Heart right ventricle (tissue), 16 donors: ENCODE data around the gene PTX4. TPM values are rescaled to one million over a fixed set of nuclear protein-coding genes. Genes with fewer than 3 reads are reported as not detected.

Experiments
- ATAC-seq, 8 donors: fragments of 200-7000 bp; cut with Tn5 transposase; one replicate each; pipeline ENCODE4 v1.9.1; 2020; ENCODE audit warnings: mild to moderate bottlenecking in 8 of 8, moderate library complexity in 8 of 8, moderate number of reproducible peaks in 1 of 8
- DNase-seq, 2 donors: peaks; one replicate each; pipeline ENCODE4 v3.0.0-alpha.2; 2020
- H3K27ac ChIP-seq, 10 donors: fragments of 200-600 bp; sonication (generic) in 2 of 10; one replicate each; pipeline versions ENCODE4 v1.5.0 to v1.8.0; 2020 to 2022; ENCODE audit warnings: mild to moderate bottlenecking in 3 of 10
- H3K27me3 ChIP-seq, 7 donors: fragments of 200-600 bp; one replicate each; pipeline ENCODE4 v1.8.0; 2021 to 2022; ENCODE audit warnings: mild to moderate bottlenecking in 2 of 7
- H3K36me3 ChIP-seq, 9 donors: fragments of 200-600 bp; sonication (generic) in 1 of 9; one replicate each; pipeline versions ENCODE4 v1.5.0 to v1.8.0; 2020 to 2022; ENCODE audit warnings: mild to moderate bottlenecking in 2 of 9
- H3K4me1 ChIP-seq, 9 donors: fragments of 200-600 bp; sonication (generic) in 1 of 9; one replicate each; pipeline versions ENCODE4 v1.5.0 to v1.8.0; 2020 to 2022; ENCODE audit warnings: mild to moderate bottlenecking in 4 of 9
- H3K4me3 ChIP-seq, 10 donors: fragments of 200-600 bp; sonication (generic) in 2 of 10; one replicate each; pipeline versions ENCODE4 v1.5.0 to v1.8.0; 2020 to 2022; ENCODE audit warnings: mild to moderate bottlenecking in 7 of 10, moderate library complexity in 2 of 10
- H3K9me3 ChIP-seq, 11 donors: fragments of 200-600 bp in 10 of 11; sonication (generic) in 2 of 11; one replicate each; pipeline versions ENCODE4 v1.5.0 to v1.8.0; 2013 to 2022; ENCODE audit warnings: mild to moderate bottlenecking in 2 of 11, control low read depth in 1 of 11, moderate library complexity in 1 of 11
- CTCF ChIP-seq, 9 donors: fragments of 200-600 bp; sonication (generic) in 2 of 9; IDR thresholded peaks; one replicate each; pipeline versions ENCODE4 v1.5.0 to v1.8.0; 2021 to 2022; ENCODE audit warnings: antibody characterized with exemption in 9 of 9, mild to moderate bottlenecking in 5 of 9, moderate library complexity in 1 of 9
- WGBS, 2 donors: extraction: QIAGEN DNeasy Blood & Tissue Kit; methylation state at CpG; one replicate each; pipeline ENCODE4 v1.1.7; 2013; ENCODE audit warnings: inconsistent platforms in 1 of 2; 5-methylcytosine and 5-hydroxymethylcytosine counted together
- intact Hi-C, 10 donors: fragments of 100-400 bp; cut with DNase I; formaldehyde crosslinking; loops; one replicate each; pipeline versions ENCODE4 v1.11.1 to v1.14.2; 2022
- polyA plus RNA-seq, 2 donors: library from polyadenylated mRNA; stranded (reverse); fragments of 200-250 nt; gene quantifications; one replicate each; pipeline ENCODE4 v1.2.3, GENCODE V29; 2013
- total RNA-seq, 10 donors: library from RNA; stranded (reverse); fragmentation: NEBNext Ultra II Directional in 3 of 10; extraction: Animal tissue kit (Norgen Biotek cat#: 25700) in 3 of 10; gene quantifications; one replicate each; pipeline versions ENCODE4 v1.2.1 to v1.2.4, GENCODE V29; 2021 to 2023
- donor health status: Arrhythmogenic right ventricular cardiomyopathy.
- donor health status: ischemic (EF 13 %, LVEDD 7.1; RV severe dilation, severe dysfunction).
- donor health status: healthy with polysubstance abuse.
- donor health status: DM: no; HTN: yes; CAD: no.
- donor health status: DM: no; HTN: no; CAD: no.
- donor health status: ischemic (EF 25% LVEDD 6.9; RV normal size, moderate dysfunction).
- donor health status: ischemic (EF 25% LVEDD 5.7; RV mildly dilated, moderate dysfunction).
- donor health status: healthy.
- donor health status: DM: yes; HTN: yes; CAD: no.
- donor health status: Ischemic cardiomyopathy.
- donor health status: ischemic (EF 35%, LVEDD 5.7; RV mildly dilated, moderate dysfunction).
- donor health status: nonischemic (EF 11% LVEDD 7.7; RV severe dilation, severe dysfunction).
- donor health status: DM: yes; HTN: yes; CAD: no.
- donor health status: PGD.
- donor health status: ischemic (EF 29% LVEDD 5.4; RV normal size, mild dysfunction).
- donor health status: nonischemic (EF 23%, LVEDD 6.1; RV moderate dilation, normal function).

PTX4 gene
- total and polyA plus RNA-seq, 12 donors, result not detected

- TF ChIP-seq CTCF (IDR thresholded peaks at IDR 0.05), result no peak
- Histone ChIP-seq H3K9me3 (no peaks in the 10 kb centered on the region), H3K27ac (no peak overlapping the region), H3K4me3 (no peak overlapping the region), H3K4me1 (peaks cover 9 to 19% (median 15%) of the 10 kb centered on the region in 9 donors), H3K36me3 (peaks cover 8 to 96% (median 64%) of the 10 kb centered on the region in 9 donors), H3K27me3 (no peaks in the 10 kb centered on the region)
- DNase-seq (no peak), ATAC-seq (no peak)
- intact Hi-C loops, result loop anchor here in 7 of 10 donors (5.0 to 10.0 kb wide), 8 partner anchors 33 to 206 kb away; partner anchors contain the start of genes CRAMP1 (in 1 of the 7), IFT140 (in 1 of the 7), MAPK8IP3 (in 1 of the 7) and TMEM204 (in 1 of the 7)
- WGBS, 2 donors, result 92% methylated on average over 35 of the region's 35 CpGs
Observed at GRCh38 chr16:1498899-1499676, 10.3 kb upstream of the PTX4 start.

GRCh38 chr16:1497014-1497598, 8.4 kb upstream of the PTX4 start:
- no peak overlapping the region for H3K27ac ChIP-seq
- H3K4me1 ChIP-seq, result peaks cover 9 to 31% (median 25%) of the 10 kb centered on the region in 9 donors
- ATAC-seq (no peak), DNase-seq (no peak)
- H3K9me3 ChIP-seq, result no peaks in the 10 kb centered on the region
- no peak for TF ChIP-seq CTCF (IDR thresholded peaks at IDR 0.05)
- H3K4me3 ChIP-seq, result no peak overlapping the region
- H3K27me3 ChIP-seq, result no peaks in the 10 kb centered on the region
- intact Hi-C loops, result loop anchor here in 7 of 10 donors (5.0 to 10.0 kb wide), 8 partner anchors 35 to 208 kb away; partner anchors contain the start of genes CRAMP1 (in 1 of the 7), IFT140 (in 1 of the 7), MAPK8IP3 (in 1 of the 7) and TMEM204 (in 1 of the 7)
- peaks cover 7 to 76% (median 52%) of the 10 kb centered on the region in 9 donors for H3K36me3 ChIP-seq
- 93 to 95% methylated on average over 21 of the region's 21 CpGs for whole genome bisulfite sequencing, 2 donors

GRCh38 chr16:1496464-1496863, 7.7 kb upstream of the PTX4 start:
- H3K4me3 ChIP-seq, result no peak overlapping the region
- whole genome bisulfite sequencing, 2 donors, result 95% methylated on average over 25 of the region's 25 CpGs
- H3K27me3 ChIP-seq, result no peaks in the 10 kb centered on the region
- no peaks in the 10 kb centered on the region for H3K9me3 ChIP-seq
- peaks cover under 1 to 70% (median 45%) of the 10 kb centered on the region in 9 donors for H3K36me3 ChIP-seq
- no peak for TF ChIP-seq CTCF (IDR thresholded peaks at IDR 0.05)
- H3K27ac ChIP-seq, result no peak overlapping the region
- H3K4me1 ChIP-seq, result peaks cover 9 to 31% (median 25%) of the 10 kb centered on the region in 9 donors
- ATAC-seq (no peak), DNase-seq (no peak)
- intact Hi-C loops, result loop anchor here in 7 of 10 donors (5.0 to 10.0 kb wide), 8 partner anchors 36 to 208 kb away; partner anchors contain the start of genes CRAMP1 (in 1 of the 7), IFT140 (in 1 of the 7), MAPK8IP3 (in 1 of the 7) and TMEM204 (in 1 of the 7)

GRCh38 chr16:1495889-1496262, 7.1 kb upstream of the PTX4 start:
- H3K9me3 ChIP-seq, result no peaks in the 10 kb centered on the region
- ATAC-seq, result no peak
- peaks cover 0 to 64% (median 39%) of the 10 kb centered on the region in 9 donors for H3K36me3 ChIP-seq
- H3K4me1 ChIP-seq, result peaks cover 9 to 31% (median 25%) of the 10 kb centered on the region in 9 donors
- no peak overlapping the region for H3K27ac ChIP-seq
- WGBS, 2 donors, result 93 to 96% methylated on average over 25 of the region's 25 CpGs
- intact Hi-C loops, result loop anchor here in 7 of 10 donors (5.0 to 10.0 kb wide), 8 partner anchors 36 to 209 kb away; partner anchors contain the start of genes CRAMP1 (in 1 of the 7), IFT140 (in 1 of the 7), MAPK8IP3 (in 1 of the 7) and TMEM204 (in 1 of the 7)
- TF ChIP-seq CTCF (IDR thresholded peaks at IDR 0.05), result no peak
- no peak for DNase-seq
- no peaks in the 10 kb centered on the region for H3K27me3 ChIP-seq
- no peak overlapping the region for H3K4me3 ChIP-seq
